K562 (cell line): ENCODE results near the gene UQCC5. TPM values are rescaled to one million over a fixed set of nuclear protein-coding genes. Genes with fewer than 3 reads are reported as not detected.

Source experiments
- CC2D1A ChIP-seq: fragments of 450-650 bp; IDR thresholded peaks from 2 replicates; pipeline ENCODE4 v1.6.1; 2017; ENCODE audit warnings: mild to moderate bottlenecking
- FOXP4 ChIP-seq: sonication (generic); formaldehyde crosslinking; IDR thresholded peaks from 2 replicates; pipeline ENCODE4 v1.8.0; 2022; ENCODE audit warnings: mild to moderate bottlenecking, missing genetic modification reagents, borderline replicate concordance
- NR1H2 ChIP-seq: sonication (generic); formaldehyde crosslinking; IDR thresholded peaks from 2 replicates; pipeline ENCODE4 v1.4.0; 2020; ENCODE audit warnings: mild to moderate bottlenecking, missing genetic modification reagents
- NR4A1 ChIP-seq, 2 experiments: fragments of 250-450 bp in 1 of 2; fragments of 450-650 bp in 1 of 2; sonication (Bioruptor Pico) in 1 of 2; IDR thresholded peaks; 2 replicates each; pipeline versions ENCODE4 v1.4.0 to v1.6.1; 2016 to 2020; ENCODE audit warnings: mild to moderate bottlenecking in 2 of 2, missing compliant biosample characterization in 1 of 2, missing genetic modification characterization in 1 of 2, moderate library complexity in 1 of 2
- YY1 ChIP-seq, 3 experiments: IDR thresholded peaks; 2 replicates each; pipeline ENCODE4 v1.6.1; 2011; ENCODE audit warnings: low read length in 2 of 3, mild to moderate bottlenecking in 2 of 3, moderate library complexity in 2 of 3, borderline replicate concordance in 1 of 3, control low read depth in 1 of 3, low read depth in 1 of 3; ENCODE audit not compliant: insufficient read depth in 3 of 3, insufficient replicate concordance in 2 of 3, control insufficient read depth in 1 of 3, insufficient read length in 1 of 3; ENCODE audit errors: extremely low read depth in 1 of 3
- ZNF311 ChIP-seq: fragments of 250-450 bp; sonication (Bioruptor Pico); IDR thresholded peaks from 2 replicates; pipeline ENCODE4 v1.4.0; 2020; ENCODE audit warnings: mild to moderate bottlenecking, moderate library complexity
- ZNF778 ChIP-seq: fragments of 450-650 bp; formaldehyde crosslinking; IDR thresholded peaks from 2 replicates; pipeline ENCODE4 v1.4.0; 2020; ENCODE audit warnings: mild to moderate bottlenecking, moderate library complexity
- polyA plus RNA-seq, 8 experiments: library from polyadenylated mRNA; depleted of rRNA in 4 of 8; stranded (reverse) in 5 of 8; unstranded in 3 of 8; fragments of >200 nt; fragmentation: Nextera tagmentation in 2 of 8; fragmentation: Illumina TruSeq in 1 of 8; extraction: Ambion mirVana in 2 of 8; extraction: Trizol in 1 of 8; gene quantifications; 2 replicates each; pipeline versions ENCODE4 v1.2.1 to v1.2.3, GENCODE V29; 2011 to 2014; ENCODE audit warnings: inconsistent platforms in 1 of 8, missing spikeins in 1 of 8
- total RNA-seq, 7 experiments: library from RNA; depleted of rRNA in 6 of 7; stranded (reverse); fragments of >200 nt in 6 of 7; fragmentation: Illumina TruSeq in 2 of 7; extraction: Trizol in 2 of 7; gene quantifications; 2 replicates each; pipeline versions ENCODE4 v1.2.1 to v1.2.3, GENCODE V29; 2011 to 2021; ENCODE audit warnings: low replicate concordance in 1 of 7
- TF ChIP-seq, protein P1 (sequence below): fragments of 200-800 bp; sonication (Bioruptor generic); IDR thresholded peaks from 2 replicates; pipeline ENCODE4 v1.6.1; 2017; ENCODE audit warnings: missing genetic modification characterization, missing compliant biosample characterization
- TF ChIP-seq, protein P2 (sequence below), 2 experiments: IDR thresholded peaks; 2 replicates each; pipeline ENCODE4 v1.6.1; 2011; ENCODE audit warnings: borderline replicate concordance in 1 of 2, control low read depth in 1 of 2, low read depth in 1 of 2, low read length in 1 of 2, mild to moderate bottlenecking in 1 of 2, mixed read lengths in 1 of 2, moderate library complexity in 1 of 2; ENCODE audit not compliant: insufficient read depth in 1 of 2, insufficient read length in 1 of 2, poor library complexity in 1 of 2, severe bottlenecking in 1 of 2; ENCODE audit errors: extremely low read depth in 1 of 2
- TF ChIP-seq, protein P3 (sequence below), 2 experiments: fragments of 450-650 bp in 1 of 2; sonication (generic) in 1 of 2; formaldehyde crosslinking in 1 of 2; IDR thresholded peaks; 2 replicates each; pipeline versions ENCODE4 v1.7.1 to v1.9.0; 2016 to 2022; ENCODE audit warnings: inconsistent platforms in 1 of 2, mild to moderate bottlenecking in 1 of 2, missing genetic modification reagents in 1 of 2

The UQCC5 gene
- total and polyA plus RNA-seq, 9 of the 15 experiments (the other 6 are each of a cell fraction or from before 2014, with no cell fraction given), result 10.2 to 55.4 (median 33.8) TPM

DNA sequence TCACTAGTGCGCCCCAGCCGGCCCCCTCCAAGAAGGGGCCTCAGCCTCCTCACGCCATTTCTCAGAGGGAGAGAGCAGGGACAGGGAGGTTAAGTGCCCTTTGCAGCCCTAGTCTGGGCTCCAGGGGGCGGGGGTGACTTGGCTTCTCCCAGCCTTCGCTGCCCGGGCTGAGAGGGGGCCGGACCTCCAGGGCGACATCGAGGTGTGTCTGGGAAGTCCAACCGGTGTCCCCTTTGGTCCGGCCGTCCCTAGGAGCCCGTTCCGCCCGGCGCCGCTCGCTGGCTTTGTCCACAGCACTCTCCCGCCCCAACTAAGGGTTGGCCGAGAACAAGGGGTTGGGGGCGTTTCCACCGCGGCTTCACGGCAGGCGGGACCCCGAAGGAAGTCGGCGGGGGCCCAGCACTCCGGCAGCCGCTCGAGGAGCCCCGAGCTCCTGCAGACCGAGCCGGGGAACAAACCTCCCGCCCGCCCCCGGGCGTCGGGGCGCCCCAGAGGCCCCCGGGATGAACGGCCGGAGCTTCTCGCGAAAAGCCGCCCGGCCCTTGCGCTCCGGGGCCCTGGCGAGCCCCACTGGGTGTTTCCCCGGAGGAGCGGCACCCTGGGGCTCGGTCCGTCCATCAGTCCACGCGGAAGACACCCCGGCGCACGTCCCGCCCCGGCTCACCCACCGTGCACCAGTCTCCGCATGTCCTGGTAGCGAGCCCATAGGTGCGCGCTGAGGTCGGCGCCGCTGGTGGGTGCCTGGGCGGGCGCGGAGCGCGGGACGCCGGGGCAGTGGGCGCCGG, 3.4 kb upstream of the UQCC5 start (continued):
- TF ChIP-seq FOXP4 (CRISPR knock-in tag) (no peak), CC2D1A (peak; percentile 97), NR1H2 (CRISPR knock-in tag) (no peak), YY1 (IDR thresholded peaks at IDR 0.05; ENCODE audit: borderline replicate concordance in 1 of 3, control insufficient read depth in 1 of 3, extremely low read depth in 1 of 3, insufficient read depth in 3 of 3, insufficient read length in 1 of 3, insufficient replicate concordance in 2 of 3, low read depth in 1 of 3, low read length in 2 of 3) (peak in 1 of 3 experiments; percentile 25), ZNF311 (CRISPR knock-in tag) (no peak), ZNF778 (no peak), NR4A1 (CRISPR knock-in tag; IDR thresholded peaks at IDR 0.05) (no peak), NR4A1 (tag; IDR thresholded peaks at IDR 0.05) (no peak)
- TF ChIP-seq, protein P1, sequence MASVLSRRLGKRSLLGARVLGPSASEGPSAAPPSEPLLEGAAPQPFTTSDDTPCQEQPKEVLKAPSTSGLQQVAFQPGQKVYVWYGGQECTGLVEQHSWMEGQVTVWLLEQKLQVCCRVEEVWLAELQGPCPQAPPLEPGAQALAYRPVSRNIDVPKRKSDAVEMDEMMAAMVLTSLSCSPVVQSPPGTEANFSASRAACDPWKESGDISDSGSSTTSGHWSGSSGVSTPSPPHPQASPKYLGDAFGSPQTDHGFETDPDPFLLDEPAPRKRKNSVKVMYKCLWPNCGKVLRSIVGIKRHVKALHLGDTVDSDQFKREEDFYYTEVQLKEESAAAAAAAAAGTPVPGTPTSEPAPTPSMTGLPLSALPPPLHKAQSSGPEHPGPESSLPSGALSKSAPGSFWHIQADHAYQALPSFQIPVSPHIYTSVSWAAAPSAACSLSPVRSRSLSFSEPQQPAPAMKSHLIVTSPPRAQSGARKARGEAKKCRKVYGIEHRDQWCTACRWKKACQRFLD (CRISPR knock-in tag), result no peak
- TF ChIP-seq, protein P2, sequence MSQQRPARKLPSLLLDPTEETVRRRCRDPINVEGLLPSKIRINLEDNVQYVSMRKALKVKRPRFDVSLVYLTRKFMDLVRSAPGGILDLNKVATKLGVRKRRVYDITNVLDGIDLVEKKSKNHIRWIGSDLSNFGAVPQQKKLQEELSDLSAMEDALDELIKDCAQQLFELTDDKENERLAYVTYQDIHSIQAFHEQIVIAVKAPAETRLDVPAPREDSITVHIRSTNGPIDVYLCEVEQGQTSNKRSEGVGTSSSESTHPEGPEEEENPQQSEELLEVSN (IDR thresholded peaks at IDR 0.05; ENCODE audit: borderline replicate concordance in 1 of 2, extremely low read depth in 1 of 2, insufficient read depth in 1 of 2, insufficient read length in 1 of 2, low read depth in 1 of 2, low read length in 1 of 2, poor library complexity in 1 of 2, severe bottlenecking in 1 of 2), result no peak
- TF ChIP-seq, protein P3, sequence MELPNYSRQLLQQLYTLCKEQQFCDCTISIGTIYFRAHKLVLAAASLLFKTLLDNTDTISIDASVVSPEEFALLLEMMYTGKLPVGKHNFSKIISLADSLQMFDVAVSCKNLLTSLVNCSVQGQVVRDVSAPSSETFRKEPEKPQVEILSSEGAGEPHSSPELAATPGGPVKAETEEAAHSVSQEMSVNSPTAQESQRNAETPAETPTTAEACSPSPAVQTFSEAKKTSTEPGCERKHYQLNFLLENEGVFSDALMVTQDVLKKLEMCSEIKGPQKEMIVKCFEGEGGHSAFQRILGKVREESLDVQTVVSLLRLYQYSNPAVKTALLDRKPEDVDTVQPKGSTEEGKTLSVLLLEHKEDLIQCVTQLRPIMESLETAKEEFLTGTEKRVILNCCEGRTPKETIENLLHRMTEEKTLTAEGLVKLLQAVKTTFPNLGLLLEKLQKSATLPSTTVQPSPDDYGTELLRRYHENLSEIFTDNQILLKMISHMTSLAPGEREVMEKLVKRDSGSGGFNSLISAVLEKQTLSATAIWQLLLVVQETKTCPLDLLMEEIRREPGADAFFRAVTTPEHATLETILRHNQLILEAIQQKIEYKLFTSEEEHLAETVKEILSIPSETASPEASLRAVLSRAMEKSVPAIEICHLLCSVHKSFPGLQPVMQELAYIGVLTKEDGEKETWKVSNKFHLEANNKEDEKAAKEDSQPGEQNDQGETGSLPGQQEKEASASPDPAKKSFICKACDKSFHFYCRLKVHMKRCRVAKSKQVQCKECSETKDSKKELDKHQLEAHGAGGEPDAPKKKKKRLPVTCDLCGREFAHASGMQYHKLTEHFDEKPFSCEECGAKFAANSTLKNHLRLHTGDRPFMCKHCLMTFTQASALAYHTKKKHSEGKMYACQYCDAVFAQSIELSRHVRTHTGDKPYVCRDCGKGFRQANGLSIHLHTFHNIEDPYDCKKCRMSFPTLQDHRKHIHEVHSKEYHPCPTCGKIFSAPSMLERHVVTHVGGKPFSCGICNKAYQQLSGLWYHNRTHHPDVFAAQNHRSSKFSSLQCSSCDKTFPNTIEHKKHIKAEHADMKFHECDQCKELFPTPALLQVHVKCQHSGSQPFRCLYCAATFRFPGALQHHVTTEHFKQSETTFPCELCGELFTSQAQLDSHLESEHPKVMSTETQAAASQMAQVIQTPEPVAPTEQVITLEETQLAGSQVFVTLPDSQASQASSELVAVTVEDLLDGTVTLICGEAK (IDR thresholded peaks at IDR 0.05), result no peak
- TF ChIP-seq, protein P3 (CRISPR knock-in tag; IDR thresholded peaks at IDR 0.05), result no peak
